NCI-H2171 treated with DMSO at 0.1 percent for 48 hours (cell line): ENCODE data around the gene RIN3.

Experiments
- DNase-seq: peaks from one replicate; lab custom pipeline; 2025; lab: John Stamatoyannopoulos, UW

The RIN3 gene

DNA sequence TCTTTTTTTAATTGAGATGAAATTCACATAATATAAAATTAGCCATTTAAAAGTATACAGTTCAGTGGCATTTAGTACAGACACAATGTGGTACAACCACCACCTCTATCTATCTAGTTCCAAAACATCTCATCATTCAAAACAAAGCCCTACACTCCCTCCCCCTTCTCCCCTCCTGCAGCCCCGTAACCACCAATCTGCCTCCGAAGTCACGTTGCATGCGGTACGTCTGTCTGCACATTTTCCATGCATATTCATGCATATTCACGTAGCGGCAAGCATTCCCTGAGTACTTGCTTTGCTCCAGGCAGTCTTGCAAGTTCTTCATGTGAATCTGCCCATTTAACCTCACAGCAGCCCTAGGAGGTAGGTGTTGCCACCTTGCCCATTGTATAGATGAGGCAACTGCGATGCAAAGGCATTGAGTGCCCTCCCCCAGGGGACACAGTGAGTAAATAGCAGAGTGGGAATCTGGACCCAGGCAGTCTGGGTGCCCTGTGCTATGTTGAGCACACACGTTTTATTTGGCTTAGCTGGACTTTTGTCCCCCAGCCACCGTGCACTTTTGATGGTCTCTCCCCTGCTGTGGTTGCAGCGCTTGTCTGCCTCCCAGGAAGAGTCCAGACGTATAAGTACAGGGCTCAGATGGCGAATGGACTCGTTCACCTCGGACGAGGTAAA, 43.4 kb downstream of the RIN3 start:
- no peak for DNase-seq

GRCh38 chr14:92557544-92557912, 43.9 kb downstream of the RIN3 start:
- no peak for DNase-seq

DNA sequence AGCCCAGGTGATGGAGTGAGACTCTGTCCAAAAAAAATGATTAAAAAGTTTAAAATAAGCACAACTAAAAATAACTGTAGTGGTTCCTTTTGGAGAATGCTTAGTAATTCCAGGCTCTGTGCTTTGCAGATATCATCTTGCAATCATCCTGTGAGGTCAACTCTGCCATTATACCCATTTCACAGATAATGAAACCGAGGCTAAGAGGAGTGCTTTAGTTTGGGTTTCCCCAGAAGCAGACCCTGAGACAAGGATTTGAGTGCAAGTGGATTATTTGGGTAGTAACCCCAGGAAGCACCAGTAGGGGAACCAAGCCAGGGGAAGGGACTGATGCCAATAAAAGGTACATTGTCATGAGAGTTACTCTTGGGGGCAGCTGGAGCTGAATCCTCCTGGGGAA, 44.7 kb downstream of the RIN3 start:
- no peak for DNase-seq

- no peak for DNase-seq
Observed at GRCh38 chr14:92559486-92559885, 45.9 kb downstream of the RIN3 start.

- DNase-seq = no peak
Observed at GRCh38 chr14:92560106-92560865, 46.7 kb downstream of the RIN3 start.

DNA sequence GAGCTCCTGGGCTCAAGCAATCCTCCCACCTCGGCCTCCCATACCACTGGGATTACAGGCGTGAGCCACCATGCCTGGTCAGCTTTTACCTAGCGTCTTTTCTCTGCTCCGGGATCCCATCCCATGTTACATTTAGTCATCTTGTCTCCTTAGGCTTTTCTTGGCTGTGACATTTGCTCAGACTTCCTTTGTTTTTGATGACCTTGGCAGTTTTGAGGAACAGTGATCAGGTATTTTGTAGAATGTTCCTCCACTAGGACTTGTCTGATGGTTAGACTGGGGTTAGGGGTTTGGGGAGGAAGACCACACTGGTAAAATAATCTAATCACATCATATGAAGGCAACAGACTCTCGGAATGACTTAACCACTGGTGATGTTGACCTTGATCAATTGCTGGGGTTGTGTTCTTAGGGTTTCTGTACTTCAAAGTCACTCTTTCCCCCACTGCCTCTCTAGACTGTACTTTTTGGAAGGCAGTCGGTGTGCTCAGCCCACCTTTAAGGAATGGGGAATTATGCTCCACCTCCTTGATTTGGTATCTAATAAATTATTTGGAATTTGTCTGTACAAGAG, 48.4 kb downstream of the RIN3 start:
- DNase-seq = no peak

DNA sequence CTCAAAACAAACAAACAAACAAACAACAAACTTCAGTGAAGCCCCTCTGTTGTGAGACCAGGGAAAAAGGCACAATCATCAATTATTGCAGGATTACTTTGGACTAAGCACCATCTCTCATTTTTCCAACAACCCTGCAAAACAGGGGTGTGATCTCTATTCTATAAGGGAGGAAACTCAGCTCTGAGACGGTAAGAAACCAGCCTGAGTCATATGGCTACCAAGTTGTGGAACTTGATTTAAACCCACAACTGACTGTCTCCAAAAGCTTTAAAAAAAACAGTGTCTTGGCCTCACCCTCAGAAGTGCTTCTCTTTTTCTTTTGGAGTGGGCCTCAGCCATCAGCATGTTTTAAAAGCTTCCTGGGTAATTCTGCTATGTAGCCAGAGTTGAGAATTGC, 49.8 kb downstream of the RIN3 start:
- DNase-seq = no peak

DNA sequence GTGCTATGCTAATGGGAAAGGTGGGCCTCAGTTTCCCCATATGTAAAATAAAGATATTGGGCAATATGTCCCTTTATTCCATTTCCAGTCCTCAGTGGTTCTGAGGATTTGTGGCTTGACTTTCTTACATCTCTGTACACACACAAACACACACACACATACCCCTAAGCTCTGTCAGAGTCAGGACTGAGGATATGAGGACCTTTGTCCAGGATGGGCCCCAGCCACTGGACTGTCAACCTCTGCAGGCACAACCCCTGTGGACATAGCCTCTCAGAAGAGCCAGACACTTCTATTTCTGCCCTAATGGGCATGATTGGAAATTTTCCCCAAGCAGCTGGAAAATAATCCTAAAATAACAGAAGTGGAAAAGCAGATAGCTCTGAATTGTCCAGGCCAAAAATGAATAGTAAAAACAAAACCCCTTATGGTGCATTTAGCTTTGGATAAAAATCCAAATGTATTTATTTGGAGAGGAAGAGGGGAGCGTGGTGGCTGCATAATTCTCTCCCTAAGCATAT, 50.2 kb downstream of the RIN3 start:
- no peak for DNase-seq

DNA sequence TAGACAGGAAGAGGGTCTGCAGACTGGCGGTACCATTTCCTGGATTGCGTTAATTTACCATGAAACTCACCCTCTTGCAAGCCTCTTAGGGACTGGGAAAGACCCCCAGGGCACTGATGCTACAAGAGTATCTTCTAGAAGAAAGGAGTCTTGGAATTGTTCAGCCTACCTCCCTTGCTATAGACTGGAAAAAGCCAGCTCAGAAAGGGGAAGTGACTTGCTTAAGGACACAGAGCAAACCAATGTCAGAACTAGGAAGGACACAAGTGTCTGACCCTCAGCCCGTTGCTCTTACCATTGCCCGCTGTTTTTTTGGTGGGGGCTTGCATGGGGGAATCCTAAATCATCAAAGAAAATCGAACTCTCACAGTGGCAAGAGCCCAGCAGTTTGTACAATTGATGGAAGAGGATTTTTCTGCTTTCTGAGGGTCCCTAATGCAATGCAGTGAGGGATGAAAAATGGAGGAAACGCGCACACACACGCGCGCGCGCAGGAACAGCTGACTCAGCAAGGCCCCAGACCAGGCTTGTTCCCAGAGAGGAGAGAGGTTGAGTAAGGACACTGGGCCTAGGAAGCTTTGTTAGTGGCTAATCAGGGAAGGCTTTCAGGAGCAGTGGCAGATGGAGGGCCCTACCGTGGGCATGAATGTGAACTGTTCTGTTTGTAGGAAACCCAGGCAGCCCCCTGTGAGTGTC, 50.9 kb downstream of the RIN3 start:
- no peak for DNase-seq

DNA sequence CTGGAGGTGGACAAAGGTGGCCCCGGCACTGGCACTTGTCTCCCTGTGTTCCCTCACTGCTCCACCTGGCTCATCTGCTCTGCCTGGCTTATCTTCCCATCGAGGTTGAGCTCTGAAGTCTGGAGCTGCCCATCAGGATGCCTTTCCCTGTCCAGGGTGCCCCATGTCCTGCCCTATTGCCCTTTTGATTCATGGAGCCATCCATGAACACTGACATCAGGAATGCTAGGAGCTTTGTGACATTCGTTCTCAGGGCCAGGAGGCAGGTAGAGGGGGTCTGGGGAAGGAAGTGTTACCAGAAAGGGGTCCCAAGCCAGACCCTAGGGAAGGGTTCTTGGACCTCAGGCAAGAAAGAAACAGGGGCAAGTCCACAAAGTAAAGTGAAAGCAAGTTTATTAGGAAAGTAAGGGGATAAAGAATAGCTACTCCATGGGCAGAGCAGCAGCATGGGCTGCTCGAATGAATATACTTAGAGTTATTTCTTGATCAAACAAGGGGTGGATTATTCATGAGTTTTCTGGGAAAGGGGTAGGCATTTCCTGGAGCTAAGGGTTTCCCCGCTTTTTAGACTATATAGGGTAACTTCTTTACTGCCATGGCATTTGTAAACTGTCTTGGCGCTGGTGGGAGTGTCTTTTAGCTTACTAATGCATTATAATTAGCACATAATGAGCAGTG, 51.6 kb downstream of the RIN3 start:
- no peak for DNase-seq

GRCh38 chr14:92565718-92566115, 52.1 kb downstream of the RIN3 start:
- no peak for DNase-seq

DNA sequence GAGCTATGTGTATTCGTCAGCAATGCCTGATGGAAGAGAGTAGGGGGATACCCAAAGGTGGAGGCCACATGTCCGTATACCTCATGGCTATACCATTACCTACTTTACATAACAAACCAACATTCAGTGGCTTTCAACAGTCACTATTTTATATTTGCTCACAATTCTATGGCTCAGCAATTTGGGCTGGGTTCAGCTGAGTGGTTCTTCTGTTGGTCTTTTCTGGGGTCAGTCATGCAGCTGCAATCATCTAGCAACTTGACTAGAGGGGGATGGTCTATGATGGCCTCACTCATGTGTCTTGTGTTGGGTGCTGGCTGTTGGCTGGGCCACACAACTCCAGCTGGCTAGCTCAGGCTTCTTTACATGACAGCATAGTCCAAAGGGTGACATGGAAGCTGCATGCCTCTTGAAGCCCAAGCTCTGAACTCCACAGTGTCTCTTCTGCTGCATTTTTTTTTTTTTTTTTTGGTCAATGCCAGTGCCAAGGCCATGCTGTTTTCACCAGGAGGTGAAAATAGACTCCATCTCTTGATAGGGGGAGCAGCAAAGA, 53.7 kb downstream of the RIN3 start:
- no peak for DNase-seq

GRCh38 chr14:92568621-92569479, 55.3 kb downstream of the RIN3 start:
- DNase-seq = no peak

- no peak for DNase-seq
Observed at GRCh38 chr14:92570674-92571262, 57.2 kb downstream of the RIN3 start.

- peak; percentile 47 for DNase-seq
Observed at GRCh38 chr14:92572050-92572449, 58.5 kb downstream of the RIN3 start.

DNA sequence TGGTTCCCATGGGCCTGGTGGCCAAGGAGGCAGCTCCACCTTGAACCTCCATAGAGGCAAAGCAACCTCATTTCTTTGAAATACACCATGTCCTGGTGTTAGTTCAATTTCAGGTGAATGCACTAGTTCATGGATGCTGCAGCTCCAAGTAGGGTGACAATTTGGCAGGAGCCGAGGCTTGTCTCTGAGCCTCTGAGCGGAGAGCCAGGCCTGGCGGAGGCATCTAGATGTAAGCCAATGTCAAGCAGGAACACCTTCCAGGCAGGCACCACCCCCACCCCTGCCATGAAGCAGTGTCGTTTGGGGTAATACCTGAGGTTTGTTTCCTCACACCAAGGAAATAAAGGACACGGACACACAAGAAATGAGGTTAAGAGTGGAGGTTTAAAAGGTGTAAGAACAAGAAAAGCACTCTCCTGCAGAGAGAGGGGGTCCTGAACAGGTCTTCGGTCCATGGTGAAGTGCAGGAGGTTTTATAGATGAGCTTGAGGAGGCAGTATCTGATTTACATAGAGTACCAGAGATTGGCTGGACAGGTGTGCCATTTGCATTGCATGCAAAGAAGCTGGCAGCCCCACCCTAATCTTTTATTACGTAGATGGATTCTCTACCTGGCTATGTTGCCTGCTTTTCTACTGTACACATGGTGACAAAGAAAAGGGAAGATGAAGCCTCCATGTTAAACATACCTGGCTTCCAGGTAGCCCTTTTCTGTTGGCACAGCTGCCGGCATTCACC, 60.3 kb downstream of the RIN3 start:
- no peak for DNase-seq

GRCh38 chr14:92575061-92575747, 61.6 kb downstream of the RIN3 start:
- DNase-seq = no peak

DNA sequence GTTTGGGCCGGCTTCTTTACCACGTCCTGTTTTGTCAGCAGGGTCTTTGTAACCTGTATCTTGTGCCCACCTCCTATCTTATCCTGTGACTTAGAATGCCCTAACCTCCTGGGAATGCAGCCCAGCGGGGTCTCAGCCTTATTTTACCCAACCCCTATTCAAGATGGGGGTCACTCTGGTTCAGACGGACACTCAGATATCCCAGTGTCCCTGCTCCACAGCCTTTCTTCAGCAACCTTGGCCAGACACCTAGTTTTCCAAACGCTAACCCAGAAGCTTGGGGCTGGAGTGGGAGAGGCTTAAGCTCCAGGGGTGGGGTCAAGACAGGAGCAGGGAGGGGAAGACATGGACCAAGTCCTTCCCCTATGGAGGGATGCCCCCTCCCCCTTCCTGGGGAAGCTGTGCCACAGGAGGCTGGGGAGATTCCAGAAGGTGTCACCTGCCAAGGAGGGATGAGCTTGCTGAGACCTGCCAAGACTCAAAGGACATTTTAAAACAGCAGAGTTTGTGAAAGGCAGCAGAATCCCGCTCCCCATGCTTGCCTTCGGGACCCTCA, 62.2 kb downstream of the RIN3 start:
- no peak for DNase-seq

DNA sequence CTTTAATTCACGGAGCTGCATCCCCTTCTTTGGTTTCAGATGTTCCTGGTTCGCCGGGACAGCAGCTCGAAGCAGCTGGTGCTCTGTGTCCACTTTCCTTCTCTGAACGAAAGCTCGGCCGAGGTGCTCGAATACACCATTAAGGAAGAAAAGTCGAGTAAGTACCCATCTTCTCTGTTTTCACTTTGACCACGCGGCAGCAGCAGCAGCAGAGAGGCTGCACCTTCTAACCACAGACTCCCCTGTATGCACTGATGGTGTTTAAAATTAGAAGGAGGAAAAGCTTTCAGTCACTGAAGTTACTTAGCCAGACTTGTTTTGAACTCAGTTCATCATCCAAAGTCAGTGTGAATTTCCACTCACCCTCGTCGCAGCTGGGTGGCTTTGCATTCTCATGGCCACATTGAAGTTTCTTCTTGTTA, 63.8 kb downstream of the RIN3 start:
- no peak for DNase-seq
